Measurements from ENCODE around the gene SLC18A3. TPM values are rescaled to one million over a fixed set of nuclear protein-coding genes. Genes with fewer than 3 reads are reported as not detected.

The SLC18A3 gene
- total RNA-seq, 2 donors from 2014 or later, result not detected

GRCh38 chr10:49598164-49598856 lies 11.8 kb upstream of the SLC18A3 start:
- Histone ChIP-seq H3K9ac (ENCODE audit: extremely low read depth, low read length, poor library complexity, severe bottlenecking) (no peak overlapping the region), H3K9me3 (ENCODE audit: control insufficient read depth, low read length) (no peaks in the 10 kb centered on the region), H3K36me3 (ENCODE audit: control insufficient read depth, insufficient read depth, low read length) (no peaks in the 10 kb centered on the region), H3K4me1 (ENCODE audit: control insufficient read depth, insufficient read depth, low read length) (no peaks in the 10 kb centered on the region), H3K27me3 (ENCODE audit: control insufficient read depth, insufficient read depth, low read length, poor library complexity, severe bottlenecking) (peaks cover 23% of the 10 kb centered on the region), H3K27ac (ENCODE audit: low read depth, low read length) (no peak overlapping the region), H3K4me3 (ENCODE audit: low read length) (no peak overlapping the region)
- H3K4me3 Mint-ChIP-seq, result no peak overlapping the region
- no peaks in the 10 kb centered on the region for H3K9me3 Mint-ChIP-seq
- peaks cover 57% of the 10 kb centered on the region for H3K27me3 Mint-ChIP-seq (ENCODE audit: insufficient read depth)
- H3K36me3 Mint-ChIP-seq (ENCODE audit: low read depth), result no peaks in the 10 kb centered on the region
- no peaks in the 10 kb centered on the region for H3K4me1 Mint-ChIP-seq
- 86 to 88% methylated on average over 6 to 8 of the region's 8 CpGs for WGBS, 2 experiments (ENCODE audit: insufficient coverage in 1 of 2, insufficient read length in 1 of 2)
- H3K27ac Mint-ChIP-seq, result no peak overlapping the region
- TF ChIP-seq, protein P1, sequence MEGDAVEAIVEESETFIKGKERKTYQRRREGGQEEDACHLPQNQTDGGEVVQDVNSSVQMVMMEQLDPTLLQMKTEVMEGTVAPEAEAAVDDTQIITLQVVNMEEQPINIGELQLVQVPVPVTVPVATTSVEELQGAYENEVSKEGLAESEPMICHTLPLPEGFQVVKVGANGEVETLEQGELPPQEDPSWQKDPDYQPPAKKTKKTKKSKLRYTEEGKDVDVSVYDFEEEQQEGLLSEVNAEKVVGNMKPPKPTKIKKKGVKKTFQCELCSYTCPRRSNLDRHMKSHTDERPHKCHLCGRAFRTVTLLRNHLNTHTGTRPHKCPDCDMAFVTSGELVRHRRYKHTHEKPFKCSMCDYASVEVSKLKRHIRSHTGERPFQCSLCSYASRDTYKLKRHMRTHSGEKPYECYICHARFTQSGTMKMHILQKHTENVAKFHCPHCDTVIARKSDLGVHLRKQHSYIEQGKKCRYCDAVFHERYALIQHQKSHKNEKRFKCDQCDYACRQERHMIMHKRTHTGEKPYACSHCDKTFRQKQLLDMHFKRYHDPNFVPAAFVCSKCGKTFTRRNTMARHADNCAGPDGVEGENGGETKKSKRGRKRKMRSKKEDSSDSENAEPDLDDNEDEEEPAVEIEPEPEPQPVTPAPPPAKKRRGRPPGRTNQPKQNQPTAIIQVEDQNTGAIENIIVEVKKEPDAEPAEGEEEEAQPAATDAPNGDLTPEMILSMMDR (conservative IDR thresholded peaks at IDR 0.05), result no peak
- no peak for DNase-seq

- Histone ChIP-seq H3K4me1 (ENCODE audit: control insufficient read depth, insufficient read depth, low read length) (no peaks in the 10 kb centered on the region), H3K27me3 (ENCODE audit: control insufficient read depth, insufficient read depth, low read length, poor library complexity, severe bottlenecking) (peaks cover 30% of the 10 kb centered on the region), H3K4me3 (ENCODE audit: low read length) (no peak overlapping the region), H3K36me3 (ENCODE audit: control insufficient read depth, insufficient read depth, low read length) (no peaks in the 10 kb centered on the region), H3K27ac (ENCODE audit: low read depth, low read length) (no peak overlapping the region), H3K9me3 (ENCODE audit: control insufficient read depth, low read length) (no peaks in the 10 kb centered on the region), H3K9ac (ENCODE audit: extremely low read depth, low read length, poor library complexity, severe bottlenecking) (no peak overlapping the region)
- H3K4me3 Mint-ChIP-seq, result no peak overlapping the region
- peaks cover 63% of the 10 kb centered on the region for H3K27me3 Mint-ChIP-seq (ENCODE audit: insufficient read depth)
- TF ChIP-seq, protein P1 (conservative IDR thresholded peaks at IDR 0.05), result no peak
- H3K9me3 Mint-ChIP-seq, result no peaks in the 10 kb centered on the region
- no peak for DNase-seq
- WGBS, 2 experiments (ENCODE audit: insufficient coverage in 1 of 2, insufficient read length in 1 of 2), result 67 to 84% methylated on average over 1 to 4 of the region's 4 CpGs
- H3K4me1 Mint-ChIP-seq, result no peaks in the 10 kb centered on the region
- H3K36me3 Mint-ChIP-seq (ENCODE audit: low read depth), result no peaks in the 10 kb centered on the region
- H3K27ac Mint-ChIP-seq, result no peak overlapping the region
Measured at GRCh38 chr10:49598986-49599385, 11.1 kb upstream of the SLC18A3 start.

- WGBS, 2 experiments (ENCODE audit: insufficient coverage in 1 of 2, insufficient read length in 1 of 2), result 85 to 92% methylated on average over 2 to 3 of the region's 3 CpGs
- TF ChIP-seq, protein P1 (conservative IDR thresholded peaks at IDR 0.05), result no peak
- Mint-ChIP-seq H3K27me3 (ENCODE audit: insufficient read depth) (peaks cover 69% of the 10 kb centered on the region), H3K4me1 (no peaks in the 10 kb centered on the region), H3K9me3 (no peaks in the 10 kb centered on the region), H3K27ac (no peak overlapping the region), H3K36me3 (ENCODE audit: low read depth) (no peaks in the 10 kb centered on the region), H3K4me3 (no peak overlapping the region)
- Histone ChIP-seq H3K4me3 (ENCODE audit: low read length) (no peak overlapping the region), H3K36me3 (ENCODE audit: control insufficient read depth, insufficient read depth, low read length) (no peaks in the 10 kb centered on the region), H3K27ac (ENCODE audit: low read depth, low read length) (no peak overlapping the region), H3K4me1 (ENCODE audit: control insufficient read depth, insufficient read depth, low read length) (no peaks in the 10 kb centered on the region), H3K9ac (ENCODE audit: extremely low read depth, low read length, poor library complexity, severe bottlenecking) (no peak overlapping the region), H3K9me3 (ENCODE audit: control insufficient read depth, low read length) (no peaks in the 10 kb centered on the region), H3K27me3 (ENCODE audit: control insufficient read depth, insufficient read depth, low read length, poor library complexity, severe bottlenecking) (peaks cover 35% of the 10 kb centered on the region)
- DNase-seq, result no peak
Measured at GRCh38 chr10:49599546-49599945, 10.6 kb upstream of the SLC18A3 start.

All from endodermal cell (in vitro differentiated cells).